Activated T-cell treated with anti-CD3 and anti-CD28 coated beads, Interleukin-2, amount 50 U/mL, for 48 hours (primary cell): Measurements from ENCODE around the gene RYK.
"Not testable (repeated sequence)": the region's sequence is repeated elsewhere in the genome, so short reads cannot be mapped to it uniquely, and the experiment has no call there.

ENCODE experiments used
- DNase-seq, 2 experiments: peaks; one replicate each; pipeline ENCODE4 v3.0.0-alpha.2; 2020

RYK gene

DNA sequence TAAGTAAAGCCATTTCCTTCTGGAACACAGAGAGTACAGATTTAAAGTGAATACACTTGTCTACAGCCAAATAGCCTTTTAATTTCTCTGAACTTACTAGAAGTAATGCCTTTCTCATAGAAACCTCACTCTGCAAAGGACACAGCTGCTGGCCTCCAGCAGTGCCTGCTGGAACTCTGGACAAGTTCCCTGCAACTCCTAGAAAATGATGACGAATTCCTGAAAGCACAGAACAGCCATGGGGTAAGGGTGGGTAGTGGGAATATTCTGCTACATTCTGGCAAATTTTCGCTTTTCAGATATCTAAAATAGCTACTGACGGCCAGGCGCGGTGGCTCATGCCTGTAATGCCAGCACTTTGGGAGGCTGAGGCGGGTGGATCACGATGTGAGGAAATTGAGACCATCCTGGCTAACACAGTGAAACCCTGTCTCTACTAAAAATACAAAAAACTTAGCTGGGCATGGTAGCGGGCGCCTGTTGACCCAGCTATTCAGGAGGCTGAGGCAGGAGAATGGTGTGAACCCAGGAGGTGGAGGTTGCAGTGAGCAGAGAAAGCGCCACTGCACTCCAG lies 34.4 kb downstream of the RYK start:
- DNase-seq, result no peak

DNA sequence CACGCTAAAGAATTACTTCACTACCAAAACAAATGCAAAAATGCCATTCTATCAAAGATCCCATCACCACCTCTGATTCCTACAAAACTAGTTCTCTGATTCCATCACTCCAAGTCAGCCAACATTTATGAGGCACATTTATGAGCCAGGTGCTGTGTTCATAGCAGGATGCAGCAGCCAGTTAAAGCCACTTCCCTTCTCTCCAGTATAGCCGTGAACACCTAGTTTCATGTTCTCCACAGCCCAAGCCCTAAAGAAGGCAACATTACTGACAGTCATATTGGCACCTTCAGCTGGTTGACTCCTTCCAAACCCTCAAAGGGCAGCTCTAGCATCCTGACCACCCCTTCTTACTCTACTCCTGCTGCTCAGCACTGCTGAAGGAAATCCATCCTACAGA lies 36.4 kb downstream of the RYK start:
- DNase-seq, result no peak

DNA sequence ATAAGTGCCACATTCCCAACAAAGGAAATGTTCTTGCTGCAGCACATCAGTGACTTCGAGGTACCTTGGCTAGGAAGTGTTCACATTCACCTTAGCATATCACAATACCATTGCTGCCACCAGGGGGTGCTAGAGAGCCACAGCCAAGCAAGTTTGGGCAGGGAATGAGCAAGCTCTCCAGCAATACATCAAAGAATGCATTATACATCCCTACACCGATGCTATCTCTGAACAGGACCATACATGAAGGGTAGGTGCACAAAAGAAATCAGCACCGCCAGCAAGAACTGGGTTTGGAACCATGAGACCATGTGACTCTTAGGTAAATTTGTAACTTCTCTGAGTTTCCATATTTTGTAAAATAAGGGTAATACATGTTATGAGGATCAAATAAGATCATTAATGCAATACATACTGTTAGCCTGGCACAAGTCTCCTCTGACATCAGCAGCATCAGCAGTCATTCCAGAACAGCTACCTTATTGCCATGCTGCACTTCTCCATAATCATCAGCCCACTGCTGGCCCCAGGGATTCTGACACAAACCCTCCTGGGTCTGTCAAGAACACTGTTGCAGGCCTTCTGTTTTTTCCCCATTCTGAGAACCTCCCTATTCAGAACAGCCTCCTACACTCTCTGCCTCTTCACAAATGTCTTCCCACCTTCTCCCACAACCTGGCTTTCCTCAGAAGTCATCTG lies 37.5 kb downstream of the RYK start:
- peak; percentile 92 to 96 for DNase-seq

DNA sequence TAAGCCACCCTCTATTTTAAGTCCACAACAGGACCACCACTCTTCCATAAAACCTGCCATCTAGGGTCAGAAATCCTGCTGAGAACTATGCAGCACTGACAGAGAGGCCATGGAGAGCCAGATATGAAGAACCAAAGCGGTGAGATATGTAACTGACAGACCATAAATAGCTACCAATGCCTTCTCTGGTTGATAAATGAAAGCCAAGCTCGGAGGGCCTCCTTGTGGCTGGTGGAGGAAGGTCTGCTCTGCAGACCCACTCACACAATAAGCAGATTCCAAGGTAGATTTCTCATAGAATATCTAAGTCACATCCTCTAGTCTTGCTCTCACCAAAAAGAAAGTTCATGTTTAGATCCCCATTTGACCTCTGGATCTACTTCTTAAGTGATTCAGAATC lies 38.9 kb downstream of the RYK start:
- DNase-seq, result peak in 1 of 2 experiments; percentile 32

DNA sequence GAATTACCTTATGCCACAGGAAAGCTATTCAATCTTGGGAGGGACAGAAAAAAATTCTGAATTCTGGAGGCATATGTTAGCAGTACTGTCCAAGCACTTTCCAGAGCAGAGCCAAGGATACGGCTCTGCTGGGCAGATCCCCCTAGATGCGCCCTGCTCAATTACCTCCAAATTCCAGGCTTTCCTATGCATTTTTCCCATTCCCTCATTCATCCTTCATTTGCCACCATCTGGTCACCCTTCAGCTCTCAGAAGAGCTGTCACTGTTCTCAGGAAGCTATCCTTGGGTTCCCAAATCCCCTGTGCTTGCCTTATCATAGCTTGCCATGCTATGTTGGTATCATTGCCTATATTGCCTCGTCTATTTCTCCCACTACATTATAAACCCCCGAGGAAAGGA lies 45.2 kb downstream of the RYK start:
- no peak for DNase-seq

DNA sequence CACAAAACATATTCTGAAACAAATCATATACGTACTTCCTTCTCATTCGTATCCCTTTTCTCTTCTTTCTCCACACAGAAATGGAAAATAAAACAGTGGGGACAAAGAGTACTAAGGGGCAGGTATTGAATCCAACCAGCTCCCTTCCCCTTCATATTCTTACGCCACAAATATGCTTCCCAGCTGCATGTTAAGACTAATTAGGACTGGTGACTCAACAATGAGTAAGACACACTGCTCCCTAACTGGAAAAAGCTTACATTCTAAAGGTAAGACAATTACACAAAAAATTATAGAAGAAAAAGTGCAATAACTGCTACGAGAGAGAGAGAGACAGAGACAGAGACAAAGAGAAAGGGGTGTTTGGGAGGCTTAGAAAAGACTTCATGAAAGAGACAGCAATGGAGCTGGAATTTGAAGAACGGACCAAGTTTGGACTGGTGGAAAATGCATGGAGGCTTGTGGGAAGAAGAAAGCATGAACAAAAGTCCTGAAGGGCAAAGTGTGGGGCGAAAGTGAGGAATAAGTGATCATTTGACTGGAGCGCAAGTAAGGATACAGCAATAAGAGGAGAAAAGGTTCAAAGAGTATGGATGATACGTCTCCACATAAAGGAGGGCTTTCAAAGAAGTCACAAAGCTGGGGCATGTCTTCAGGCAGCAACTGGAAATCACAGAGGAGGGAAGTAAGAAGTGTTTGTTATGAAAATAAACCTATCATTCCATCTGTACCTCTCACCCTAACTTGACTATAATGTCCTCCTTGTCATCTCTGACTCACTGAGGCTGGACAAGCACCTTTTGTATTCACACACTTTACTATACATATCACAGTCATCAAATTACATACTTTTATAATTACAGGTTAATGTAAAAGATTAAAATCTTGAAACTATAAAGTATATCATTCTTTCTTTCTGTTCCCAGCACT lies 49.2 kb downstream of the RYK start:
- no peak for DNase-seq

DNA sequence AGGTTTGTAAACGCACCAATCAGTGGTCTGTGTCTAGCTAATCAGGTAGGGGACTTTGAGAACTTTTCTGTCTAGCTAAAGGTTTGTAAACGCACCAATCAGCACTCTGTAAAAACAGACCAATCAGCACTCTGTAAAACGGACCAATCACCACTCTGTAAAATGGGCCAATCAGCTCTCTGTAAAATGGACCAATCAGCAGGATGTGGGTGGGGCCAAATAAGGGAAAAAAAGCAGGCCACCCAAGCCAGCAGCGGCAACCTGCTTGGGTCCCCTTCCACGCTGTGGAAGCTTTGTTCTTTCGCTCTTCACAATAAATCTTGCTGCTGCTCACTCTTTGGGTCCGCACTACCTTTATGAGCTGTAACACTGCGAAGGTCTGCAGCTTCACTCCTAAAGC lies 50.8 kb downstream of the RYK start:
- DNase-seq, result not testable (repeated sequence)

DNA sequence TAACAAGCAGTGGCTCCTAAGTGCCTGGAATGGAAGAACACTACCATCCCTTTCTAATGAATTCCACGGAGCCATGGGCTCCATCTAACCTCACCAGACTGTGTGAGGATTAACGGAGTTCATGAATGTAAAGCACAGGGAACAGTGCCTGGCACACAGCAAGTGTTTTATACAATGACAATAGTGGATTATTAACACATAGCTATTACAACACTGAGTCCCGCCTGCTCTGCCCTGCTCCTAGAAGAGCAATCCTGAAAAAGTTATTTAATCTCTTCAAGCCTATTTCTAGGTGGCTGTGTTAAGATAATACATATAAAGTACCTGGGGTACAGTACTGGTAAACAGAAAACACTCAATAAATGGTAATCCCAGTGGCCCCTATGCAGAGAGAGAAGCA lies 51.4 kb downstream of the RYK start:
- DNase-seq, result no peak

DNA sequence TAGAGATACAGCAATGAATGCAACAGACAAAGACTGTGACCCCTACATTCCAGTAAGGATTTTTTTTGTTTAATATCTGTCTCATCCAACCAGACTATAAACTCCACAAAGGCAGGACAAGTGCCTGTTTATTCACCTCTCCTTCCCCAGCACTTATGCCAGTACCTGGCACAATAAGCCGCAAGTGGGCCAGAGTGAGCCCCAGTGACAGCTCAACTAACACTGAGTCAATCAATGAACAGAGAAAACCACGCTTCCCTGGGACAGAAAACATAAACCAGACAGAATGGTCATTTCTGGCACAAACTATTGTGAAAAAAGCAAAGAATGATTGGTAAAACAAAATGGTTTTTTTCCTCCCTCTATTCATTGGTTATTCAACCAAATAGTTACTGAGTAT lies 52.2 kb downstream of the RYK start:
- no peak for DNase-seq

DNA sequence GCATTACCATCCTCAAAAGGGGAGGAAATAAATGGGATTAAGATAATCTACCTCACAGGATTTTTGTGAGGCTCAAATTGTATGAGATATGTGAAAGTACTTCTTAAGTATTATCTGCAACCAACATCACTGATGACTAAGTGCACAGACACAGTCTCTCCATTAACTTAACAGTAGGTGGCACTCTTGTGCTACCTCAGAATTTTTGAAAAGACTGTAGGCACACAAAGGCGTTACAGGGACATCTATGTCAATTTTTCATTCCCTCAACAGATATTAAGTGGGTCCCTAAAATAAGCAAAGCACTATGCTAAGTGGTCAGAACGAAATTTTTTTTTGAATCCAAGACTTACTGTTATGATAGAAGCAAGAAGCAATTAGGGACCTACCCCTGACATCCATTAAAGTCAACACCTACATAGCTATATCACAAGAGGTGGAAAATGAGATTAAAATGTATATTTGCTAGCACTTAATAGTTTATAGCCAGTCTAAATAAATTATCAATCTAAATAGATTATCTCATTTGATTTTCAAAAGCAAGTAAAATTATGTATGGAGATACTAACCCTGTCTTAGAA lies 52.9 kb downstream of the RYK start:
- no peak for DNase-seq

DNA sequence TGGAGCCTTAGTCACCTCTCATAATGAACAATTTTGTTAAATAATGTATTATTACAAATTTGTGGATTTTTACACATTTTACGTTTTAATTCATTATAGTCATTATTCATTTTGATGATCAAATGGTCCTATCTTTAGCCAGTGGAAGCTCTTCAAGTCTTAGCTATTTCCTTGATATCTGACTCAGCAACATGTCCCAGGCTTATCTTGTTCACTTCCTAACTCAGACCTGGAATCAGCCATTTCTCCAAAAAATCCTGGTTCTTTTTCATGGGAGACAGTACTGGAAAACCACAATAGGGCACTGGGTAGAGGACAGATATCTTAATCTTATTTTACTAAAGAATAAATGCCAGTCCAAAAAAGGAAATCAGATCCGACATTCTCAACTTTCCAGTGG lies 56.4 kb downstream of the RYK start:
- DNase-seq, result no peak

DNA sequence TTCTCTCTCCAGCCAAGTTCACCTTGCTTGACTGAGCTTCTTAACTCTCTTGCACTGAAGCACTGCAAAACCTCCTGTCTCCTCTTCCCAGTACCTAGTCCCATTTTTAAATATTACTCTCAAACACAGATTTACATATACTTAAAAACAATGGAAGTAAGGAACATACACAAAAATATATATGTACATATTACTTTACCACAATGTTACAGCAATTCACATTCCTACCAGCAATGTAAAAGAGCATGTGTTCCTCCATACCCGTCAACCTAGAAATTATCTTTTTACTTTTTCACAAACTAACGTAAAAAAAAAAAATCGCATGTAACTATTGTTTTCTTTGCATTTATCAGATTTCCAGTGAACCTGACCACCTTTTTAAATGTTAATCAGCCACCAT lies 60.4 kb downstream of the RYK start:
- no peak for DNase-seq

DNA sequence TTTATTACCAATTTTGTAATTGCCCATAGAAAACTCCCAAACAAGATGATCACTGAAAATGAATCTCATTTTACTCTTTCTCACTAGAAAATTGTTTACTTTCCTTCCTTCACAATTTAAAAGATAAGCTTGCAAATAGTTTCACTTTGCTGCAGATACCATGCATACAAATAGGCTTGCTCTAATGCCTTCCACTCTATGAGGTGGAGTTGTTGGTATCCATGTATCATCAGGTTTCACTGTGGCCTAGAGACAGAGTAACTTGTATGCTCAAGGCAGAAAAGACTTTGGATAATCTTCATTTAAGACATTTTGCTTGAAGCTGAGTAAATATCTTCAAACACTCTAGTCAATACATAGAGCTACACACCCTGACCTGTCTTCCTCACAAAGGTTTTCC lies 60.8 kb downstream of the RYK start:
- DNase-seq, result no peak

DNA sequence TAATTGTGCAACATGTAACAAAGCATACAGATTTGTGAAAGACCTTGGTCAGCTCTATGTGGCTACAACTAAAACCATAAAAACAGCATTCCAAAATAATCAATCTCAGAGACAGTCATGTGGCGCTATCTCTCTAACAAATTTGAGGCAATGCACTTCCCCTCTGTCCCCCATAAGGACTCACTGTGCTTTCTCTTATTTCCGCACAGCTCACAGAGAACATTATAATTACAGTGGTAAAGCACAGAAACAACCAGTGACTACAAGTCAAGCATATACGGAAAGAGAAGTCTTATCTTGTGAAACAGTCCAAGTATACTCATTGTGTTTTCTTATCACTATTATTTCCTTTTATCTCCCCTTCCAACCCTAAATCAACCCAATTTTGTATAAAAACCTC lies 64.3 kb downstream of the RYK start:
- DNase-seq, result no peak

DNA sequence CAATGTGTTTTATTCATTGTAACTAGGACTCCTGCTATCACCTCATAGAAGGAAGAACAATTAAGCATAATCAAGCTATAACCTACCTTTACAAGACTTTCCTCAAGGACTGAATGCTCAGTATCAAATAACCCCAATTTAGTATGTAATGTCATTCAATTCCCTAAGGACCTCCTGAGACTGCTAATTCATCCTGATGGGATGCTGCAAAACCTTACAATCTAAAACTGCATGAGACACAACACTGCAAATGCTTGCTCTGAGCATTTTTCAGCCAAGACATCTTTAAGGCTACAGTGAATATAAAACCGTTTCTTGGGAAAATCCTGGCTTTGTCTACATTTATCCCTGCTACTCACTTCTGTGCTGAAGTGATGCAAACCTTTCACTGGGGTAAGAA lies 69.9 kb downstream of the RYK start:
- DNase-seq, result no peak

DNA sequence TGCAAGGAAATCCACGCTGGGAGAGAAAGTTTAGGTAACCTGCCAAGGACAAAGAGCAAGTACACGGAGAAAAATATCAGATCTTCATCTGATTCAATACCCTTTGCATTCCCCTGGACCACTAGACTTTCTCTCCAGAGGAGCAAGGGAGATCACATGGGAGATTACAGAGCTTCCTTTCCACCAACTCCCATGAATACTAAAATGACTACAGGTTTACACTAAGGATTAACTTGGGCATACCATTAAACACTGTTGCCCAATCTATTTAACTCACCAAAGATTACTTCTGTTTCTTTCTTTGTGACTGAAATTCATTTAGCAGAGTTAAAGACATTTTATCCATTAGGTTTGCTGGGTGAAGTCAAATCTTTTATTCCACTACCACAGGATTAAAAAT lies 71.2 kb downstream of the RYK start:
- no peak for DNase-seq

DNA sequence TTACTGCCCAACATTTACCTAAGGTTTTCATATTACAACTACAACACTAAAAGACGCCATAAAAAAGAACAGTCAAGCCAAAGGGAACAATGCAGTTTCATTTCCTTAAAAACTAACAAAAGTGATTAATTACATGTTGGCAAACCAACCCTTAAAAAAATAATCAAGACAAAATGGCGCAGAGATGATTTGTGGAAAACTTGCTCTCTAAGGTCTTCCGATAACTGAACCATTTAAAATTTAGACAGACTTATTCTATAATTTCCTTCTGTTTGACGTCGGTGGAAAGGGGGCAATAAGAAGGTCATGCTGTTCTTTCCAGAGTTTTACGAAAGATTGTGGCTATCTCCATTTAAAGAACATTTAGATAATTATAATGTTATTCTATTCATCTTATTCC lies 87.6 kb downstream of the RYK start:
- no peak for DNase-seq

DNA sequence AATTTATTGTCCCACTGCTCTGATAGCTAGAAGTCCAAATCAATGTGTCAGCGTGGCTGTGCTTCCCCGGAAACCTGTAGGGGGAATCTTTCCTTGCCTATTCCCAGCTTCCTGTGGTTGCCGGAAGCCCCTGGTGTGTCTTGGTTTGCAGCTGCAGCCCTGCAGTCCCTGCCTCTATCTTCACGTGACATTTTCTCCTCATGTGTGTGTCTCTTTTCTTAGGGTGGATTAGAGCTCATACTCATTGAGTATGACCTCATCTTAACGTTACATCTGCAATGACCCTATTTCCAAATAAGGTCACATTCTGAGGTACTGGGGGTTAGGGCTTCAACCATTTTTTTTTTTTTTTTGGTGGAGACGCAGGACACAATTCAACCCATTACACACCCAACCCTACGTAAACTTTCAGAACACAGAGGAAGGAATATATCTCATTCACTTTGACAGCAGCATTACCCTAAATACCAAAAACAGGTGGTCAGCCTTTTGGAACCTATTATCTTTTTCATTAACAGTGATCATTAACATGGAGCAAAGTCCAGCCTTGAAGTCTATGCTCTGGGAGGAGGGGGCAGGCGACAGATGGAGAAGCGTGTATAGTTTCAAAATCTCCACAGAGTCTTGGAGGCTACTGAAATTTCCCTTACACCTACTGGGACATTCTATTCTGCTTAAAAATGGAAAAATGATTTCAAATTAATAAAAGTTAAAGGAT lies 88.6 kb downstream of the RYK start:
- no peak for DNase-seq

DNA sequence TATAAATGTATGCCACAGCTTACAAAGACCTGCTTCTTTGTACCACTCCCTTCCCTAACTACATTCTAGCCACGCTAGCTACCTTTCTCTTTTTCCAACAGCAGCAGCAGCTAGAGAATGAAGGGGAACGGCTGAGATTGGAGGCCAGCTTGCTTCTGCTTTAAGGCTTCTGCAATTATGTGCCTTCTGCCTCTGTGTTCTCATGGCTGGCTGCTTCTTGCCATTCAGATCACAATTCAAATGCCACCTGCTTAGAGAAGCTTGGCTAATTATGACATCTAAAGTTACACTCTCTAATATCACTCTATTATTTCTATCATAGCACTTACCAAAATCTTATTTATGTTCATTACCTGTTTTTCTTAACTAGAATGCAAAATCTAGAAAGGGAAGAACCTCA lies 95.2 kb downstream of the RYK start:
- DNase-seq, result no peak

DNA sequence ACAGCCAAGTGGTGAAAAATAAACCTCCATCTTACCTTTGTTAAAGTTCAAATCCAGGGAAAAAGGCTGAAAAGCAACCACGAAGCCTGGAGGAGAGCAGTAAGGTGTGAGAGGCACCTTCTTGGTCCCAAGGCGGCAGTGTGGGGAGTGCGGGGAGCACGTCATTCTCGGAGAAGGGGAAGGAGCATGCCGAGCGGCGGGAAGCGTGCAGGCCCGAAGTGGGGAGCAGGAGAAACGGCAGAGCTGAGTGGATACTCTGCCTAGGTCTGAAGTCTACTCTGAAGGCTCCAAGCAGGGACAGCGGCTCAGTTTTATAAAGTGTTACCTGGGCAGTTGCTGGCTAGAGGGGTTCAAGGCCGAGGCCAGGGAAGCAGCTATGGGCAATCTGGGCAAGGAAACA lies 96.9 kb downstream of the RYK start:
- no peak for DNase-seq

DNA sequence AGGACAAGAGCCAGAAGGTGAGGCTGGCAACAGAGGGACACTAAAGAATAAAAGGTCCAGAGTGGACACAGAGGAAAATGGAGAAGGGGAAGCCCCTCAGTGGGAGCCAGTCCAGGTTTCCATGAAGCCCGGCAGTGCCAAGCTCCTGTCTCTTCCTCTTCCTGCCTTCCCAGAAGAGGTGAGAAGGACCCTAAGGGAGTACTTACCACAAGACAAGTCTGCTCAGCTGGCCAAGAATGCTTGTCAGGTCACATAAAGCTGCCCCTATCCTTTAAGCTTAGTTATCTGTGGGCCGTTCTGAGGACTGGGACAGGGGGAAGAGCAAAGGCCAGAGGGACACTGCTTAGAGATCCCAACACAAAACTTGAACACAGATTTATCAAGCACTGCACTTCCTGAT lies 100.2 kb downstream of the RYK start:
- no peak for DNase-seq

DNA sequence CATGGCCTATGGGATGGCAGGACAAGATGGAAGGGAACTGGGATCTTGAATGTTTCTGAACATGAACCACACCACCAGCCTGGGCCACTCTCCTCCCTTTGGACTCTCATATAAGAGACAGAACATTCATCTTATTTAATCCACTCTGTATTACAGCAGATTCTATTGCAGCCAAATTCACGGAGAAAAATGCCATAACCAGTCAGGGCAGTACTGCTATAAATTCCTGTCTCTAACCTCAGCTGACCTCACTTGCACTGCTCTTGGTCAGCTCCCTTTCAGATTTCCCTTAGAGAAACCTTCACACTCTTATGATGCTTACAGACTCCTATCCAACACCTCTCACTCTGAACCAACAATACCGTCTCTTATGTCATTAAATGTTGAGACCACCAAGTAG lies 101.4 kb downstream of the RYK start:
- no peak for DNase-seq

DNA sequence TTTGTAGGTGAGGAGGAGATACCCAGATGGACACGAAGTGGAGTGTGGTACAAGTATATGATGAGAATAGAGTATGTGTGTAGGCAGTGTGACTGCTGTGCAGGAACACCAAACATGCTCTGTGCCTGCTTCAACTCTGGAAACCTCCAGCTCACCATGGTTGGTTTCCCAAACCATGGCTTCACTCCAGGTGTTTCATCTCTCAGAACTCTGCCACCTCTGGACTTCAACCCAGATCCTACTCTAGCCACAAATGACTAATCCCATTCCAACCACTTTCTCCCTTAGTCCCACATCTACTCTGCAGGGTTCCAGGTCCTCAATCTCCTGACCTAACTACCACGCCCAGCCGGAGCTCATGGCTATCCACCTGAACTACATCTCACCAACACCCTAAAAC lies 102.1 kb downstream of the RYK start:
- no peak for DNase-seq
